ENCODE measurements around the gene UNC79.
A peak's percentile ranks its signal among the peaks of the same experiment; 100 is the strongest.

Gene UNC79

DNA sequence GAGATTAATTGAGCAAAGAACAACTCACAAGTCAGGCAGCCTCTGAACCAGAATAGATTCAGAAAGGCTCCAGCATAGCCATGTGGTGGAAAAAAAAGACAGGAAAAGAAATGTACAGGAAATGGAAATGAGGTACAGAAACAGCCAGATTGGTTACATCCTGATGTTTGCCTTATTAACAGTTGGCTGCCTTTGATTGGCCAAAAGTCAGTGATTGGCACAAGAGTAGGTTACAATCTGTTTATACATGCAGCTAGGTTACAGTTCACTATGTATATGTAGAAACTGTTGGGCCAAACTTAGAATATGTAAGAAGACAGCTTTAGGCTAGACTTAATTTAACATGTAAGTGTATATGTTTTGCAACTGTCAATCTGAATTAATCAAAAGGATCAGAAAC lies 118.9 kb downstream of the UNC79 start:
- DNase-seq: peak; percentile 41

DNA sequence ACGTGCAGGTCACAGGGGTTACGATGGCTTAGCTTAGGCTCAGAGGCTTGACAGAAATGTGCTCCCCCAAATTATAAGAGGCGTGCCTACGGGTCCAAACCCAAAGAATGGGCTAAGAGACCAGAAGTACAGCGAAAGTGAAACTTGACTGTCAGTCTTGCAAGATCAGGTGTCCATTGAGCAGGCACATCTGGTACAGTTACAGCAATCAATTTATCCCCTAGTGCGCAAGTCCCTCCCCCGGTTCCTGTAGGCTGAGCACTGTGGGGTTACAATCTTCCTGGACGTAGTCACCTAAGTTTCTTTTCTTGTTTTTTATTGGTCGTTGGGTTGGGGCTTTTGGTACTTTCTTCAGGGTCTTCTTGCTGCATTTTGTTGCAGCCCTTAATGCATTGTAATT lies 134.2 kb downstream of the UNC79 start:
- DNase-seq: no peak

DNA sequence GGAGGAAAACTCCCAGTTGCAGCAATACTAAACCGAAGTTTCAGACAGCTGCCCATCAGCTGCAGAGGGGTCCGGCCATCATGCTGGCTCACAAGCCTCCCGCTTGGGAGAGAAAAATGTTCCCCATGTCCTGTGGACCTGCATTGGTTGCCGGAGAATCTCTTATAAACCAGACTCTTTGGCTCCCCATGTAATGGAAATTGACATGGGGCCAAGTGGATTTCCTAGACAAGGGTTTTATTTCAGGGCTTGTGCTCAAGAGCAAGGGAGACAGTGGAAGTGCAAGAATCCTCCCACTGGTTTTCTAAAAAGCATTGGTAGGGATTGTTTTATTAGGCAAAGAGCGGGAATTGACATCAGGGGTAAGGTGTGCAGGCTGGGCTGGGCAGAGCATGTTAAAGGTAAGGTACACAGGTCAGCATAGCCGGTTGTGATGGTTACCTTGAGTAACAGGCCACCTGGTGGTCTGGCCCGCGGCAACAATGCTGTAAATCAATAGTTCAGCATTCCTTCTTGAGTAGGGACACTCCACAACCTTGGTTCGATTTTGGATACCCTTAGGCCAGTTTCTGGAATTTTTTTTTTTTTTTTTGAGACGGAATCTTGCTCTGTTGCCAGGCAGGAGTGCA lies 135.4 kb downstream of the UNC79 start:
- DNase-seq: no peak

DNA sequence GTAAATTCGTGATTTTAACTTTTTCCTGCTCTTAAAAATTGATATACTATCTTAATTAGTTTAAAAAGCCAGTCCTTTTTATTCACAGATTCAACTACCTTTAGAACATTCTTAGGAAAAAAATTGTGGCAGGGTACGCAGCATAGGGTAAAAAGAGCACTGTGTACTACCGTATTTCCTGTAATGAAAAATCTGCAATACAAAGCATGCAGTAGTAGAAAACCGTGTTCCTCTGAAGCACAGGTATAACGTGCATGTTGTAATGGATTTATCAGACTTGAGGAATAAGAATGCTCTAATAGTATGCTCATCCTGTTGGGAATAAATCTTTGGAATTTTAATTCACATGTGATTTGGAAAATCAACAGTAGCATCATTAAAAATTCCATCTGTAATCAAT lies 140.5 kb downstream of the UNC79 start:
- no peak for DNase-seq

DNA sequence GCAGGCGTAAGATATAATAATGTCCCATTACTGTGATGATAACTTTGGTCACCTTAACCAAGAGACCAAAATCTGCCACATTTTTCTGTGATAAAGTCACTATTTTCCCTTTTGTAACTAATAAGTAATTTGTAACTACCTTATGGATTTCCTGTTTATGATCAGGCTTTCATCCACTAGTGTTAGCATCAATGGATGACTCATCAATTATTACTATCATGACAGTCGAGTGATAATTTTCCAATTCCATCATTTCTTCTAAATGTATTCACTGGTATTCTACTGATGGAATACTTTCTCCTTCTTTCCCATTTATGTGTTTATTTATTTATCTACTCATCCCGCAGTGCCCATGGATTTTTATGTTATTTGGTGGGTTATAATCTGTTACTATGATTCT lies 148.4 kb downstream of the UNC79 start:
- no peak for DNase-seq

DNA sequence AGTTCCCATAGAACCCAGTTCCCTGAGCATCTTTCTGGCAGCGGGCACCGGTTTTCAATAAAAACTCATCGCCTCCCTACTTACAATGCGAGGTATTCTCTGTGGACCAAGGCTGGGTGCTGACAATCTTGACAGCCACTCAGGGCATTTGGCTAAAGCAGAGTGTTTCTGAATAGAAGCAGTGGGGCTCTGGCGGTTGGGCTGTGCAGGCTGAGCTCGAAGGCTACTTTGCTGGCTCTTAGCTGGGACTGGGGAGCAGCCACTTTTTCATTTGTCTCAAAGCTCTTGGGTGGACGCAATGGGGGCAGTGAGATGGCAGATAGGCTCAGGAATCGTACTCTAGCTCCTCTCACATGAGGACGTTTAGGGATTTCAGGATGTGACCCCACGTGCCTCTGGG lies 151.8 kb downstream of the UNC79 start:
- no peak for DNase-seq

DNA sequence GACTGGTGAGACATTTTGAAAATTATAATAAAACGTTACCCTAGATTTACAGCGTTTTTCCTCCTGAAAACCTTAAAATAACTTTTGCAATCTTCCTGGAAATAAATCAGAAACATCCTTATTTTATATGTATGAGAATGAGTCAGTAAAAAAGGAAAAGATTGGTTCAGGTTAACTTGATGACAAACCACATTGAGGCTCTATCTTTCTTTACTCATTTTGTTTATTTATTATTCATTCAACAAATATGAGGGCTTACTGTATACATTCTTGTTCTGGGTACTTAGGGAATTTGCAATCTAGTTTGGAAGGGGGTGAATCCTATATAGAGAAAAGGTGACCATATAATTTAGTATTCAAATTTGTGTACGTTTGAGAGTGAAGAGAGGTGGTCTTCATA lies 156.6 kb downstream of the UNC79 start:
- no peak for DNase-seq

DNA sequence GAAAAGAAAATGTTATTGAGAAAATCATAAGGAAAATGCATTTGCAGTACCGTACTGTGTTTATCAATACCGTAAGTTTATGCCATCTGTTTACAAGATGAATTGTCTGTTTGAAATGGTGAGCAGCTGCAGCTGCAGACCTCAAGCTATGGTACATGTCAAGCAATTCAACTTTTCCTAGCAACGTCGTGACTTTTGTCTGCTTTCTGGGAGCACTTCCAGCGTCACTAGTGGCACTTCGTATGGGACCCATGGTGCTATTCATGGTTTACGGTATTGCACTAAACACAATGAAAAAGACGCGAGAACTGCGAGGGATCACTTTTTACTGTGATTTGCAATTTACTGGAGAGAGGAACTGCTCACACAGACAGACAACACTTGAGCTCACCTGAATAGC lies 160.8 kb downstream of the UNC79 start:
- no peak for DNase-seq

DNA sequence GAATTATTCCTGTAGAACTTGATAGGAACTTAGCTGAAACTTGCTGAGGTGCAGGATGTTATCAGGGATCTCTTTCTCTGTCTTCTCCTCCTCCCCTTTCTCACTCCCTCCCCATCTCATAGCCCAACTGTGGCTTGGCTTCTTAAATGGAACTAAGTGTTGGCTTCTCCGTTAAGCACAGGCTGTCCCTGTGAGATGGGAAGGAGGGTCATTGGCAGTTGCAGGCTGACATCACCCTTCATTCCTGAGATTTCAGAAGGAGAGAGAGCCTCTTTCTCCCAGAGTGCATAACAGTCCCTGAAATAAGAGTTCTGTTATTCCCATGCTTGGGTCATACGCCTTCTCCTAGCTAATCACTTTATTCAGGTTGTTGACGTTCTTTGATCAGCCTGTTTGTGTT lies 162.0 kb downstream of the UNC79 start:
- DNase-seq: no peak

DNA sequence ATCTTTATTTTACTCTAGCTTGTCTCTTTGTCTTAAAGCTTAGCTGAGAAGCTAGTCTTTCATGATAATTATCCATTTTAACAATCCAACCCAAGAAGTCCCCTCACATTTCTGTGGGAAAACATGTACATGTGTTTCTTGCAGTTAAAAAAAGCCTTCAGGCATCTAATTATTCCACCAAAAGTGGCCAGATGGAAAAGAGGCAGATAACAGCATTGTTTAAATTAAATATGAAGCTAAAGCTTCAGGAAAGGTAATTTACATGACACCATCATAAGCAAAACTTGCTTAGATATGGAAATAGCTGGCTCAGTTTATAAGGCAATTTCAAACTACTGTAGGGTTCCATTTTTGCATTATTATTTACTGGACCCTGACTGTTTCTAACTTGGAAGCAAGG lies 175.4 kb downstream of the UNC79 start:
- DNase-seq: peak; percentile 45

DNA sequence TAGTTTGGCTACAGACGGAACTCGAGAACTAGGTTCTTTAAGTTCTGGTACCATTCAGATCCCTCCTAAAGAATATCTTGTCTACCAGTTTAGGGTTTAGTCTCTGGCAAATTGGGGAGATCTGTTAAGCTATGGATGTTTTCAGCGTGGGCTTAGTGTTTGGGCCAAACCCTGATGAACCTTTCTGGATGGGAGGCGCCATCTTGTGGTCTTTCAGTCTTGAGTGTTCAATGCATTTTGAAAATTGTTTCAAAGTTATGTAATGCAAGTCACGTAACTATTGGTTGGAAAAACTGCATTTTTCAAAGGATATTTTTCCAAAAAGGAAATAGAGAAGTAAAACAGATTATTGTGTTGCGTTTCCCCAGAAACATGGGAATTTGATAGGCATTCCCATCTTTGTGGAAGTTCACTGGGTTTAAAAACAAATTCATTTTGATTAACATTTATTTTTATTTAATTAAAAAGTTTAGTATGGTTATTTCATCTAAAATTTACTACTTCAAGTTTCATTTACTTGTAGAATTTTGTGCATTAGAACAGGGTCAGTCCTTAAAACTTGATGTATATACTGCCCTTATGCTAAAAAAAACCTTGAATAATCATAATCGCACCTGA lies 188.5 kb downstream of the UNC79 start:
- DNase-seq: peak; percentile 73

DNA sequence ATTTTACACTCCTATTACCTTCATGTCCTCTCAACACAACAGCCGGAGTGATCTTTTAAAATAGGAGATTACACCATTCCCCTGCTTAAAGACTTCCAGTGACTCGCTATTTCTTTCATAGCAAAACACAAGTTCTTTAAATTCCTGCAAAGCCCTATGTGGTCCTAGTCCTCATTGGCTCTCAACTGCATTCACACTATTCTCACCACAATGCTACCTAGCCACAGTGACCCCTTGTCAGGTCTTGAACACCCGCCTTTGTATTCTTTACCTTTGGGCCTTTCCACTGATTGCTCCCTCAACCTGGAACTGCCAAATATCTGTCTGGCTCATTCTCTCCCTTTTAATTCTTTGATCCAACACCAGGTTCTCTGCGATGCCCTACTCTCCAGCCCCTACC lies 197.3 kb downstream of the UNC79 start:
- no peak for DNase-seq

DNA sequence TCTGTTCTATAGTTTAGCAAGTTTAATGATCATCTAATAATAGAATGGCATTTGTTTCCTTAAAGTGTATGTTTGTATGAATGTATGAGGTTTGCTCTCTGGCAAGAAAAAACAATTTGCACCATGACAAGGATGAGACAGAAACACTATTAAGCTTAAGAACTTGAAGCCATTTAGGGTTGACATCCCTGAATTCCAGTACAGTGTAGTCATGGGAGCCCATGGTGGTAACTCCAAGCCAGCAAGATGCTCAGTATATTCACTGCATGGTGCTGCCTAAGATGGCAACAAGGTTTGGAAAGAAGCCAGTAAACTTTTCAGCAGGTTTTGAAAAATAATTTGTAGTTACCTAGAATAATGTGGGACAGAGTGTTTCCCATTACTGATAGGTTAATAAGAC lies 198.9 kb downstream of the UNC79 start:
- DNase-seq: no peak

DNA sequence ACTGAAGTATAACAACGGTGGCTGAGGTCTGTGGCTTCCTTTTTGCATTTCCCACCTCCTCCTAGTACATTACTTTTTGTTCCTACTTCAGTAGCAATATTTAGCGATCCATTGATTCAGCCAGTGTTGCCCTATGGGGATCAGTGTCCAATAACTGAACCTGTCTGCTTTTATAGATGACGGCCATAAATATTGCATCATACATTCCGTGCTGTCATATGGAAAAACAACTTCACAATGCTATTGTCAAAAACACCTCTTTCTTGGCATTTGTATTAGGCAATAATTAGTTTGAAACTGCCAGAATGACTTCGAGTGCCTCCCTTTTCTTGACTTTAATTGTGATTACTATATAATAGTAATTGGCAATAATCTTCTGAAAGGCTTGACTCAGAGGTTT lies 208.1 kb downstream of the UNC79 start:
- no peak for DNase-seq

DNA sequence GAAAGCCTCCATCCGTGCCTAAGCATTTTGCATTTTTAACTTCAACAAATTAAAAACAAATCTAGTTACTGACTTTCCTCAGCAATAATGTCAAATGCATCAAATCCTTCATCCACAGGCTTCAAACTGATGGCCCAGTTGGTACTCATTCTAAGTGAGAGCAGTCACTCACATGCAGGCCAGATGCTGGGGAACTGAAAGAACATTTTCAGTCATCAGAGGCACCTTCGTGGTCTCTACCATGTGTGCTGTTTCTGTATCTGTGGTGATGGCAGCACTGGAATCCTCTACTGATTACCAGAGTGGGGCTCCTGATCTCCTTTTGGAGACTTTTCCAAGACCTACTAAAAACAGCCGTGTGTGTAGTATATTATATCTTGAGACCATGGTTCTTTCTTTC lies 212.4 kb downstream of the UNC79 start:
- no peak for DNase-seq

DNA sequence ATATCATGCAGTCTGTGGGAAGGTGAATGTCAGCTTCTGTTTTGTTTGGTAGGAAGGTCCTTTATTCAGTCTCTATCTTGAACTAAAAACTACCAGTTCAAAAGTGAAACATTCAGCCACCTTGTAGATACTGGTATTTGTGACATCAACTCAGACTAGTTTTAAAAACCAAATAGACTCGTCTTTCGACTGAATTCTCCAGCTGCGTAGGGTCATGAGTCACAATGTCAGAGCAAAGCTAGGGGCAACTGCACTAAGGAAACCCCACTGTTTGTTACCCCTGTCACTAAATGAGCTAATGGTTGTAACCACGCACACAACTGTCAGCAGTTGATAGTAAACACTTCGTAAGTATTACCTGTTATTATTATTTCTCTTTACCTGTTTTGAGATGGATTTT lies 212.9 kb downstream of the UNC79 start:
- DNase-seq: no peak

DNA sequence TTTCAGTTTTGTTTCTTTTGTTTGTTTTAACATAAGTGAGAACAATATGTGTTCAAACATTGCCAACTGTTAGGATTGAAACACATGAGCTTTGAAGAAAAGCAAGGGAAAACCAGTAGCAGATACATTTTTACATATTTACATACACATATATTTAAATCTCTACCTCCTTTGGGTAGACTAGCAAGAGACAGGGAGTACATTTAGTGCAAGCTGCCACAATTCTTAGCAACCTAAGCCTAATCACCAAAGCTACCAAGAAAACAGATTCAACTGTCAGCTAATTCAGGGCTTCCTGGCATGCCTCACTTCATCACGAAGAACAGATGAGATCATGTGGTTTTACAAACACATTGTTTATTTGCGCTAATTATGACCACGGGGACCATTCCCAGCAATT lies 214.5 kb downstream of the UNC79 start:
- DNase-seq: peak; percentile 35

DNA sequence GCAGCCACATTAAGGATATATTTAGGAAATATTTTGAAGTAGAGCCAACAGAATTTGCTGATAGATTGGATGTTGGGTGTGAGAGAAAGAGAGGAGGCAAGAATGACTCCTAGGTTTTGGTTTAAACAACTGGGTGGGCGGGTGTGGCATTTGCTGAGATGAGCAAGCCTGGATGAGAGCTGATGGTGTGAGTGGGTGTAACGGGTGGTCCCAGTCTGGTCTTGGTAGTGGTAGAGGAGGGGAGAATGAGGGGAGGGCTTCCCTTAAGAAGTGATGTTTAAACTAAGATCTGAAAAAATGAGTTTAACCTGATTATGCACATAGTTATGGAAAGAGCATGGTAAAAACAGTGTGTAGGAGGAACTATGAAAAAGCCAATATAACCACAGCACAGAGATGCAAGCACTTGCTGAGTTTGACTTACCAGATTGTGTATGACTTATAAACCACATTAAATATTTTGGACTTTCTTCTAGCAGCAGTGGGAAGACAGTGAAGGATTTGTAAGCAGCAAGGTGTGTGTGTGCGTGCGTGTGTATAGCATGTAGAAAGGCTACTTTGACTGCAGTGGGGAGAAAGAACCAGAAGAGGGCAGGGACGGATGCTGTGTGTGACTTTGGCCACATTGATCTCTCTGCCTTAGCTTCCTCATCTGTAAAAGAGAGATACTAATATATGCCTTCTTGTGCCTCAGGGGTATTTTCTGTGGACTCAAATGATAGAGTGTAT lies 217.9 kb downstream of the UNC79 start:
- DNase-seq: peak; percentile 73

DNA sequence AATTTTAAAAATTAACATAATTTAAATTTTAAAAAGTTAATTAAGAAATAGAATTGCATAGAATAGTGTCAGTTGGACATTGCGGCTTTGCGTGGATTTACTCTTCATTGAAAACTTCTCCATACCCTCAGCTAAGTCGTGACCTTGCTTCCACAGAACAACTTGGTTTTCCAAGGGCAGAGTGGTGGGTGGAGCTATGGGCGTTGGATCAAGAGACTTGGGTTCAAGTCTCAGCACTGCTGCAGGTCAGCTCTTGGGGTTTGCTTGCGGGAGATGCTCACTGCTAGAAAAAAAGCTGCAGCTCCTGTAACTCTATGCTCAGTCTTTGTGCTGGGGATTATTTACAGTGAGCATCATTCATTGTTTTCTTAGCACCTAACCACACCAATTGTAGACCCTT lies 223.9 kb downstream of the UNC79 start:
- no peak for DNase-seq

DNA sequence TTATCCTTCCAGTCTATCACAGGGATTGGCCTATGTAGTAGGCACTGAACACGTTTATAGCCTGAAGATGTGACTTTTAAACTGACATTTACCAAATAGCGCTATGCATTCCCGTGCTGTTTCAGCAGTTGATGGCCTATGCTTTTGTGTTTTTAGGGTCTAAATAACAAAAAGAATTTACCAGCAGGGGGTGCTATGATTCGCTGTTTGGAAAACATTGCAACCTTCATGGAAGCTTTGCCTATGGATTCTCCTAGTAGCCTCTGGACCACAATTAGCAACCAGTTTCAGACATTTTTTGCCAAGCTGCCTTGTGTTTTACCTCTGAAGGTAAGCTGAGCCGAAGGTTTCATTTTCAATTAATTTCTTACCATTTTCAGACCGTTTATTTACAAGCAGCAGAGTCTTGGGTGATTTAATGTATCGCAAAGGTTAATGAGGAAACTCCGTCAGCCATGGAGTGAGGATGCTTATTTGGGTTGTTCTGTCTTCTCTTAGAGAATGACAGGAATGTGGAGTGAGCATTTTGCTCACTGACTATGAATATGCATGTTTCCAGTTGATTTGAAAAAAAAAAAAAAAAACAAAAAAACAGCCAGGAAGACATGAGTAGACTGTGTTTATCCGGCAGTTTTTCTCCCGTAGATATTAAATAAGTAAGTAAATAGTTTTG lies 224.5 kb downstream of the UNC79 start:
- DNase-seq: peak; percentile 85

DNA sequence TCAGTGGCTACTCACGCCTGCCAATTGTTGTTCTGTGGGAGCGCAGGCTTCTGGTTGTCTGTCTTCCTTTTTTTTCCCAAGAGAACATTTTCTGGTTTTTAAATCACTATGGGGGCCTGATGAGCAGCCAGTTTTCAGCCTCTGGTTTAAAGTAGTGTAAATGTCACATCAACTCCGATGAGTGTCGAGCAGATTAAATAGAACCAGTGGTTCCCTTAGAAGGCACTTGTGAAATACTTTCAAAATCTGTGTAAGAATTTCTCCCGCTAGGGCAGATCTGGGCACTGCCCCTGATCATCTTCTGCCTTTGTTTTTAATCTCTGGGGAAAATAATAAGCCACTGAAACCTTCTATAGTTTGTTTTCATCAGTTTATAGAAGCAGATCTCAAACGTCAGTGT lies 227.1 kb downstream of the UNC79 start:
- DNase-seq: no peak

DNA sequence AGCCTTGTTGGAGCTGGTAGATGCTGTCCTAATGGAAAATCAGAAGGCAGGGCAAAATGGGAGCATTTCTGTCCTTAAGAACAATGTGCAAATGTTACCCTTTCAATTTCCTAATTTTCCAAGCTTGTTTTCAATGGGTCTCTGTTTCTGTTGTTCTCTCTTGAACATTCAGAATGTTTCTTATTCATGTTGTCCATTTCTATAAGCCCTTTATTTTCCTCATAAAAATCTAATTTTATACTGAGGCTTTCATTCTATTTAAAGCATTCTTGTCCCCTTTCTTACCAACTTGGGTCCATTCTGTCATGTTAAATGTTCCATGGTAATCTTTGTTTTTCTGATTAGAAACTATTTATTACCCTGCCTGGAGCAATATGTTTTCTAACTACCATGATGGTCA lies 232.6 kb downstream of the UNC79 start:
- no peak for DNase-seq

DNA sequence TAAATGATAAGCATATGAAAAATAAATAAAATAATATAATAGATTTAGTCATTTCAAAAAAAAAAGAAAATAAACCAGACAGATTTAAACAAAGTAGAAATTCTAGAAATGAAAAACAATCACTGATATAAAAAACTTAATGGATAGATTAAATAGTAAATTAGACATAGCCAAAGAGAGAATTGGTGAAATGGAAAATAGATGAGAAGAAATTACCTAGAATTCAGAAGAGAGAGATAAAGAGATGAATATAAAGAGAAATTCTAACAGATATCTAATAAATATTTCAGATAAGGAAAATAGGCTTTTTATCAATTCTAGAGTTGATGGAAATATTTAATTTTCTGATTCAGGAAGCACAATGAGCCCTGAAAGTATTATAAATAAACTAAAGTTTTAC lies 234.4 kb downstream of the UNC79 start:
- DNase-seq: no peak

DNA sequence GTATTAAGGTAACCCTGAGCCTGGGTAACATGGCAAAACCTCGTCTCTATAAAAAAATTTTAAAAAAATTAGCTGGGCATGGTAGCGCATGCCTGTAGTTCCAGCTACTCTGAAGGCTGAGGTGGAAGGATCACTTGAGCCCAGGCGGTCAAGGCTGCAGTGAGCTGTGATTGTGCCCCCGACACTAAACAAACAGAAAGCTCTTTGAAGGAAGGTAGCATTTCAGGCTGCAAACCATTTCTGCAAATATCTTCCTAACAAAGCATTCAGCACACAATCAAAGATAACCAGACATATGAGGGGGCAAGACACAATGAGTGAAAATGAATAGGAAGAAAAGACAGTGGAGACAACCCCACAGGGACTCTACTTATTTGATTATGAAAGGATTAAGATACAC lies 238.9 kb downstream of the UNC79 start:
- DNase-seq: no peak

All from NCI-H69 (cell line).